DOHH2 (cell line): ENCODE data around the gene SRM.

ENCODE experiments used
- CTCF ChIP-seq: fragments of 200-600 bp; sonication (generic); IDR thresholded peaks from one replicate; pipeline ENCODE4 v1.5.1; 2014; ENCODE audit warnings: antibody characterized with exemption, mild to moderate bottlenecking, low read depth, low read length; ENCODE audit not compliant: poor library complexity, severe bottlenecking
- EZH2phosphoT487 ChIP-seq: fragments of 200-600 bp; sonication (generic); IDR thresholded peaks from 2 replicates; pipeline ENCODE4 v1.6.1; 2017; ENCODE audit warnings: borderline replicate concordance, mild to moderate bottlenecking, antibody characterized with exemption, low read length, moderate library complexity, mixed read lengths

- no peak for TF ChIP-seq CTCF
- TF ChIP-seq EZH2phosphoT487, result no peak
These were observed 11.1 kb upstream of the SRM start for GRCh38 chr1:11070876-11071275.
